Activated CD8-positive, alpha-beta memory T cell treated with anti-CD3 and anti-CD28 coated beads, Interleukin-2, amount 10 ng/mL, durations not matched to agents 7 days and 5 days (primary cell): Measurements from ENCODE around the gene SPATA13. TPM values are rescaled to one million over a fixed set of nuclear protein-coding genes. Genes with fewer than 3 reads are reported as not detected.
"Not testable (repeated sequence)": the region's sequence is repeated elsewhere in the genome, so short reads cannot be mapped to it uniquely, and the experiment has no call there.

Experiments used
- ATAC-seq: fragments of 150-1000 bp; cut with Tn5 transposase; one replicate; pipeline ENCODE4 v1.10.0; 2021; ENCODE audit warnings: moderate library complexity
- CTCF ChIA-PET: fragments of 350-600 bp; sonication (Branson Sonifier 250); formaldehyde crosslinking; loops from one replicate; lab custom pipeline; 2021; ENCODE audit warnings: antibody characterized with exemption; lab: Charles Lee
- DNase-seq: peaks from one replicate; pipeline ENCODE4 v3.0.0-alpha.2; 2020
- H3K27ac Mint-ChIP-seq: one replicate; pipeline ENCODE4 v1.8.0; 2021; ENCODE audit warnings: mild to moderate bottlenecking, mixed read lengths
- H3K27me3 Mint-ChIP-seq: one replicate; pipeline ENCODE4 v1.8.0; 2021; ENCODE audit warnings: mixed read lengths
- H3K36me3 Mint-ChIP-seq: one replicate; pipeline ENCODE4 v1.8.0; 2021; ENCODE audit warnings: mild to moderate bottlenecking, mixed read lengths
- H3K4me1 Mint-ChIP-seq: one replicate; pipeline ENCODE4 v1.8.0; 2021; ENCODE audit warnings: mixed read lengths
- H3K4me3 Mint-ChIP-seq: one replicate; pipeline ENCODE4 v1.8.0; 2021; ENCODE audit warnings: mild to moderate bottlenecking, moderate library complexity, mixed read lengths
- H3K9me3 Mint-ChIP-seq: one replicate; pipeline ENCODE4 v1.8.0; 2022; ENCODE audit warnings: low read depth, mixed read lengths
- total RNA-seq, 2 experiments: library from RNA; stranded (reverse); gene quantifications; one replicate each; pipeline ENCODE4 v1.2.3, GENCODE V29; 2021

SPATA13 gene
- total RNA-seq, 2 experiments from 2014 or later = 51.0 to 57.8 TPM

DNA sequence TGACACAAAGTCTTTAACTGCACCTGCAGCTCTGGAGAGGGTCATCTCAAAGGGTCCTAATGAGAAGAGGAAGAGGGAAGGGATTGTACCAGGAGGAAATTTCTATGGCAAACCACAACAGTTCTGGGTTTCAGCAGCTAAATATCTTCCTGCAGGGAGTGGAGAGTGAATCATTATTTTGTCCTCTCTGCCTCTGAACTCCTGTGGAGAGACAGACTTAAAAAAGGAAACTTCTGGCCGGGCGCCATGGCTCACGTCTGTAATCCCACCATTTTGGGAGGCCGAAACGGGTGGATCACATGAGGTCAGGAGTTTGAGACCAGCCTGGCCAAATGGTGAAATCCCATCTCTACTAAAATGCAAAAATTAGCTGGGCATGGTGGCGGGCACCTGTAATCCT is 132.0 kb downstream of the SPATA13 start:
- ATAC-seq (no peak), DNase-seq (no peak)
- peaks cover 71% of the 10 kb centered on the region for H3K36me3 Mint-ChIP-seq
- no peaks in the 10 kb centered on the region for H3K27me3 Mint-ChIP-seq
- no peaks in the 10 kb centered on the region for H3K4me1 Mint-ChIP-seq
- no peak overlapping the region for H3K27ac Mint-ChIP-seq
- no peaks in the 10 kb centered on the region for H3K9me3 Mint-ChIP-seq
- no peak overlapping the region for H3K4me3 Mint-ChIP-seq
- CTCF ChIA-PET = no interaction called here

DNA sequence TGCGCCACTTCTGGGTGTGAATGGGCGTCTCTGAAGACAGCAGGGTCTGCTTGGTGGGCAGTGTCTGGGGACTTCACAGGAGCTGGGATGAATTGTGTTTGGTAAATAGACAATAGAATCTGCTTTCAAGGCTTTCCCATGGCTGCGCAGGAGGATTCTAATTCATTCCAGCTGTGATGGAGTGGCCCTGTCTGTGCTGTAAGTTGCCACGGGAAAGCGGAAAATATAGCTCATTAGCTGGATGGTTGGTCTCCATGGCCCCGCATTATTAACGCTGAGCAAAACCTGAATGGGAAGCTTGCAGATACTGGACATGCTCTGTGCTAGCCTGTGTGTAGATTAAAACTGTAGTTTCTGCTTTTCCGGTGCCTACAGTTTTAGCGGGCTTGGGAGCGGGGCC is 133.2 kb downstream of the SPATA13 start:
- CTCF ChIA-PET = no interaction called here
- Mint-ChIP-seq H3K27ac (no peak overlapping the region), H3K27me3 (no peaks in the 10 kb centered on the region), H3K9me3 (no peaks in the 10 kb centered on the region), H3K4me1 (no peaks in the 10 kb centered on the region), H3K4me3 (no peak overlapping the region), H3K36me3 (peaks cover 70% of the 10 kb centered on the region)
- DNase-seq (no peak), ATAC-seq (no peak)

DNA sequence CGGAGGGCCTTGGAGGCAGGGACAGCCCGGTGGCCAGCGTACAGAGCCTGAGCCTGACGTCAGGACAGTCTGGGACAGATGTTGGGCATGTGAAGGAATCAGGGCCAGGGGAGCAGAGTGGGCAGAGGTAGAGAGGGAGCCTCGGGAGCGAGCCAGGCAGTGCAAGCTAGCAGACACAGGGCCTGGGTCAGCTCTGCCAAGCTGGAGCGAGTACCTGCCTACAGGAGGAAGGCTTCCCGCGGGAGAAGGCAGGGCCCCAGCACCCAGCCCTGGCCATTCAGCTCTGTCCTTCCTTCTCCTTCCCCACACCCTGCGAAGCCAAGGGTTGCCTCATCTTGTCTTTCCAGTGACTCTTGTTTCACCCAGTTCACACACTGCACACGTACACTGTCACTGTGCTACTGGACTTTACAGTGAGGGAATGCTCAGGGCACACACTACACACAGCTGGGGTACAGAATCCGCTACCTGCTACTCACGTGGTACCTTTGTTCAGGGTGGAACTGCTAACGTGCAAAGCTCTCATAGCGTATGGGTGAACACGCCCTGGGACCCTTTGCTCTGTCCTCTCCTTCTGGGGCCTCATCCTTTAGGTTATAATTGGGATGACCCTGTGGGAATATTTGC is 139.1 kb downstream of the SPATA13 start:
- Mint-ChIP-seq H3K4me1 (no peaks in the 10 kb centered on the region), H3K27ac (no peak overlapping the region), H3K27me3 (no peaks in the 10 kb centered on the region), H3K4me3 (no peak overlapping the region), H3K36me3 (peaks cover 59% of the 10 kb centered on the region), H3K9me3 (no peaks in the 10 kb centered on the region)
- DNase-seq (no peak), ATAC-seq (no peak)
- CTCF ChIA-PET = no interaction called here

DNA sequence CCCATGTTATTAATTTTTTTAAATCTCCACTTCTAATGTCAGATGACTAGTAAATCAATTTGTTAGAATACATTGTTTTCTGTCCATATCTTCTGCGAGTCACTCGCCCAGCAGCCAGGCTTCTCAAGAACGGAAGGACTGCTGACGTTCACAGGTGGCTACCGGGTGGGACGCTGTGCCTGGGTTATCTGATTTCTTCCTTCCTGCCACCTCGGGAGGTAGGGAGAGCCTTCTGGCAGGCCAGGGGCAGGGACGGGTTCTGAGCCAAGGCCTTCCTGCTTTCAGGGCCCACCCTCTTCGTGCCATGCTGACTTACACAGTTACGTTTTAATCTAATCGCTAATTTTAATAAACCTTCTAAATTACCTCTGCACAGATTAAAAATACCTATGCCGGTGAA is 140.9 kb downstream of the SPATA13 start:
- Mint-ChIP-seq H3K27ac (no peak overlapping the region), H3K9me3 (no peaks in the 10 kb centered on the region), H3K27me3 (no peaks in the 10 kb centered on the region), H3K4me3 (no peak overlapping the region), H3K36me3 (peaks cover 55% of the 10 kb centered on the region), H3K4me1 (no peaks in the 10 kb centered on the region)
- DNase-seq = no peak
- CTCF ChIA-PET = interaction anchor here (1.0 kb wide), 1 partner anchor 13 kb away, joined by 4 read pairs; no protein-coding TSS in a partner anchor
- no peak for ATAC-seq

DNA sequence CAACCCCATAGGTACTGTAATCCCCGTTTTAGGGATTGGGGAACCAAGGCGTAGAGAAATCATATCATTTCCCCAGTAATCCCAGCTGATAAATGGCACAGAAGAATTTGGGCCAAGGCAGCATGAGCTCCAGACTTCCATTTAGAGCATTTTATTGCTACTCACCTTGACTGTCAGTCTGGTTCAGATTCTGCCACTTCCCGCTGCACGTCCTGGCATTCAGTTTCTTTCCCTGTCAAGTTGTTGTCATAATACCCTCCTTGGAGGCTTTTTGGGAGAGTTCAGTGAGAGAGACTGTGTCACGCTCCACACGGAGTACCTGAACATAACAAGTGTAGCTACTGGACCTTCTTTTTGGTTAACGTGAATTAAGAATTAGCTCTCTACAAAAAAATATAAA is 141.4 kb downstream of the SPATA13 start:
- no peak for ATAC-seq
- CTCF ChIA-PET = interaction anchor here (1.0 kb wide), 1 partner anchor 12 kb away, joined by 4 read pairs; no protein-coding TSS in a partner anchor
- no peaks in the 10 kb centered on the region for H3K27me3 Mint-ChIP-seq
- no peak overlapping the region for H3K27ac Mint-ChIP-seq
- no peaks in the 10 kb centered on the region for H3K4me1 Mint-ChIP-seq
- H3K9me3 Mint-ChIP-seq = no peaks in the 10 kb centered on the region
- H3K4me3 Mint-ChIP-seq = no peak overlapping the region
- DNase-seq = no peak
- peaks cover 51% of the 10 kb centered on the region for H3K36me3 Mint-ChIP-seq

DNA sequence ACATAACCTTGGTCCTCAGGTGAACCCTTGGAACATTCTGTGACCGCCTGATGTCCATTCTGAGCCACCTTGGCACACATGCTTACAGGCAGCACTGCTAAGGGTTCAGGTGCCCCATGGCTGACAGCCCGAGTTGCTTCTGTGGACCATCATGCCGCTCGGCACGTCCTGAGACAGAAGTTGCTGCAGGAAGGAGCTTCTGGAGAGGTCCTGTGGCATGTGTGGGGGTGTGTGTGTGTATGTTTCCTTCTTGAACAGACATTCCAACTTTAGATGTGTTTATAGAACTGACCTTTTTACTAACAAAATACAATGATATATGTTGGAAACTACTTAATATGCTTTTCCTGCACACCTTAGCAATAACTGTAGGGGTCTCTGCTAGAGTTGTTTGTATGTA is 144.1 kb downstream of the SPATA13 start:
- Mint-ChIP-seq H3K4me3 (no peak overlapping the region), H3K36me3 (peaks cover 31% of the 10 kb centered on the region)
- no peak for ATAC-seq

DNA sequence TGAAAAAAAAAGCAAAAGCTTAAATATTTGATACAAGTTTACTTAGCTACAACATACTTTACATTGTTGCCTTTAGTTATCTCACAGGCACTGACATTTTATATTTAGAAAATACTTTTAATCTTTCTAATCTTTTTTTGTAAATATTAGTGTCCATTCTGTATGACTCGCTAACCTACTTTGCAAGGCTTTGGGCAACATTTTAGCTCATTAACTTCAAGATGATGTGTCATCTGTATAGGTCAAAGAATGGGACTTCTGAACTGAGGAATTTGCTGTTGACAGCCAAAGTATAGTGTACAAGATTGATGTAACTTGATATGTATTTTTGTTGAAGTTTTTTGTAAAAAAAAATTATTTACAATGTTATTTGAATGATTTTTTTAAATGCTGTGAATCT is 146.1 kb downstream of the SPATA13 start:
- DNase-seq = no peak
- Mint-ChIP-seq H3K36me3 (peaks cover 19% of the 10 kb centered on the region), H3K9me3 (no peaks in the 10 kb centered on the region), H3K27ac (no peak overlapping the region), H3K4me3 (no peak overlapping the region), H3K4me1 (no peaks in the 10 kb centered on the region), H3K27me3 (no peaks in the 10 kb centered on the region)
- CTCF ChIA-PET = interaction anchor here (1.1 to 1.5 kb wide), 2 partner anchors 8 to 78 kb away, joined by 3 read pairs; no protein-coding TSS in a partner anchor
- ATAC-seq = no peak

More for the DNA sequence above, 144.1 kb downstream of the SPATA13 start:
- CTCF ChIA-PET = no interaction called here
- Mint-ChIP-seq H3K27ac (no peak overlapping the region), H3K4me1 (no peaks in the 10 kb centered on the region), H3K9me3 (no peaks in the 10 kb centered on the region), H3K27me3 (no peaks in the 10 kb centered on the region)
- no peak for DNase-seq

DNA sequence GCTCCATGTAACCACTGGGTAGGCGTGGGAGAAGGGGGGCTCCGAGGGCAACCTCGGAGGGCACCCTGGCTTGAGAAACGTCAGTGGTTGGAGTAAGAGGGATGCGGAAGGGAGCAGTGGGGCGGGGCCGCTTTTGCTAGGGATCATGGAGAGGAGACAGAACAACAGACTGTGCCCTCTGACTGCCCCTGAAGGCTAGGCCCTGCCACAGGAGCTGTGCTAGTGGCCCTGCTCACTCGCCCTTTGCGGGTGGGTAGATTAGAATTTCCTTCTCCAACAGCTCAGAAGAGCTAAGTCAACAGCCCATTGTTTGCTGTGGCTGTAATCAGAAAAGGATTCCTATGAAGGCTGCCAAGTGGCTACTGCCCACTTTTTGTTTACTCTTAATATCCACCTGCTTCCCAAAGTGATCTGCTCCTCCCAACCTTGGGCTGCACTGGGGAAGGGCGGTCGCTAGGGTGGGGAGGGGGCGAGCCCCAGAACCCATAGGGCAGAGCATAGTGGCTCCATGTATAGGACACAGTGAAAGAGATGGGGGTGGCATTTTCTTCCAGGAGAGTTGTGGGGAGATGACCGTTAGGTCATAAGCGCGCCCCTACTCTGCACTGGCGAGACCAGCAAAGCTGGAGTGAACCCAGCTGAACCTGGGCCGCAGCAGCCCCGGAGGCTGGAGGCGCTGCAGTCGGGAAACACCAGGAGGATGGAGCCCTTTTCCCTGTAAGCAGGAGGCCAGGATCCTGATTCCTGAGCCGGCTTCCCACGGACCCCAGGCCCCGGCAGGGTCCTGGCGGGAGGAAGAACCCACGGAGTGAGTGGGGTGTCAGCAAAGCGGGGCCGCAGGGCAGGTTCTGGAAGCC is 146.9 kb downstream of the SPATA13 start:
- no peaks in the 10 kb centered on the region for H3K27me3 Mint-ChIP-seq
- CTCF ChIA-PET = interaction anchor here (1.5 kb wide), 1 partner anchor 7 kb away, joined by 3 read pairs; no protein-coding TSS in a partner anchor
- peaks cover 14% of the 10 kb centered on the region for H3K36me3 Mint-ChIP-seq
- H3K9me3 Mint-ChIP-seq = no peaks in the 10 kb centered on the region
- DNase-seq = no peak
- H3K27ac Mint-ChIP-seq = no peak overlapping the region
- no peak for ATAC-seq
- no peaks in the 10 kb centered on the region for H3K4me1 Mint-ChIP-seq
- H3K4me3 Mint-ChIP-seq = no peak overlapping the region

DNA sequence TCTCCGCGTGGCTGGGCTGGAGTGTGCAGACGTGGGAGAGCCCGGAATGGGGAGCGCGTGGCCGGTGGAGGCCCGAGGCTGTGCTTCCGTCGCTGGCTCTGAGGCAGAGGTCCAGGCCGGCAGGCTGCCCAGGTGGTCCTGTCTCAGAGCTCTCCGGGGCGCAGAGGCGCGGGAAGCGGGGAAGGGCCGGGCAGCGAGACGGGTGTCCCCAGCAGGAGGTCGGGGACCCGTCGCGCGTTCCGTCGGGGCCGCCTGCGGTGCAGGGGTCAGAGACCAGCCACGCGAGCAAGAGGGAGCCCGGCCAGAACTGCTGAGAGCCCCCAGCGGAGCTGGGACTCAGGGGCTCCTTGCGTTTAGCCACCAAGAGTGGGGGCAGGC is 147.5 kb downstream of the SPATA13 start:
- Mint-ChIP-seq H3K4me1 (no peaks in the 10 kb centered on the region), H3K27ac (no peak overlapping the region), H3K9me3 (no peaks in the 10 kb centered on the region), H3K4me3 (no peak overlapping the region), H3K36me3 (peaks cover 9% of the 10 kb centered on the region), H3K27me3 (peaks cover 2% of the 10 kb centered on the region)
- no peak for DNase-seq
- CTCF ChIA-PET = no interaction called here
- no peak for ATAC-seq

DNA sequence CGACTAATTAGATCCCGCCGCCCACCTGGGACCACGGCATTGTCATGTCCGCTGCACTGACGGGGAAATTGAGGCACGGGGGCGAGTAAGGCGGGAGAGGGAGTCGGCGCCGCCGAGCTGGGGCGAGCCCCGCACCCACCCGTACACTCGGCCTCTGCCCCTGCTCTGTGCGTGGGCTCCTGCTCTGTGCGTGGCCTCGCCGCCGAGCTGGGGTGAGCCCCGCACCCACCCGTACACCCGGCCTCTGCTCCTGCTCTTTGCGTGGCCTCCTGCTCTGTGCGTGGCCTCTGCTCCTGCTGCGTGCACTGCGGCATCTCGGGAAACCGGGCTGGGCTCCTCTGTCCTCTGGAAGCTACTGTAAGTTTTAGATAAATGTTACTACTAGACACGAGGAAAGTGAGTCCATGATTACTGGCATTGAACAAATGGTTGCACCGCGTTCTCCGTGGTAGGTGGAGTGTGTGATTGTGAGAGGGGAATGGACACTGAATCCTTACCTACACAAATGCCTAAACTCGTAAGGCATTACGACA is 148.0 kb downstream of the SPATA13 start:
- no peak for ATAC-seq
- Mint-ChIP-seq H3K9me3 (no peaks in the 10 kb centered on the region), H3K36me3 (peaks cover 8% of the 10 kb centered on the region), H3K27ac (no peak overlapping the region), H3K27me3 (peaks cover 7% of the 10 kb centered on the region), H3K4me1 (no peaks in the 10 kb centered on the region), H3K4me3 (no peak overlapping the region)
- no peak for DNase-seq
- CTCF ChIA-PET = no interaction called here

DNA sequence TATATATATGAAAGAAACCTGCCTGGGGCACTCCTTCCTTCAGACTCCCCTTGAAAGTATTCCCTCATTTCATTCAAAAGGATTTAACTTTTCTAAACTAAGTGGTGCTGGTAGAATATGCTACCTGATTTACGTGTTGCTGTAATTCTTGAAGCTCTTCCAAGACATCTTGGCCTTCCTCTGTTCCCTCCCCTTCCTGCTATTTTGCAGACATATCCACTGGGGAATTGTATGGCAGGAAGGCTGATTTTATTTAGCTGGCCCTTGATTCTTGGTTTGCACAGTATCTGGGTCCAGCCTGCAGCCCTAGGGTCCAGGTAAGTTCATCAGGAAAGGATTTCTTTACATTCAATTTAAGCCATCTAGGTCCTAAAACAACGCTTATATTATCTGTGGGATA is 148.8 kb downstream of the SPATA13 start, which contains the start of gene C1QTNF9:
TSS of gene C1QTNF9 (plus strand) at position 281 of the 400 bp plus-strand sequence. CDS start 6,424 bp downstream, outside the sequence.
- peaks cover 11% of the 10 kb centered on the region for H3K27me3 Mint-ChIP-seq
- not testable (repeated sequence) for H3K27ac Mint-ChIP-seq

DNA sequence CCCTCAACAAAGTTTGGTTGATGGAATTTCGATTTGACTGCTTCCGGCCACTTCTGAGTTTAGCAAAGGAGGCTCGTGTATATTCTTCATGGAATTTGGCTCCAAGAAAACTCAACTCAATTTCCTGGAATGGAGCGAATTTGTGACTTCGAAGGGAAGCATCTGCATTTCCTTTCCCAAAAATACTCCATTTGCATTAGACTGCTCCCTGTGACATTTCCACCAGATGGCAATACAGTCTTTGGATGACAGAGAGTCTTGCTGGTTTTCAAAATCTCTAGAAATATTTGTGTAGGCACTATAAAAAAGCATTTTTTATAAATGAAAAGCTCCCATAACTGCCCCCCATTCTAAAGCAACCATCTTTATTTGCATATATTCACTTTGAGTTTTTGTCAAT is 152.9 kb downstream of the SPATA13 start:
- Mint-ChIP-seq H3K27ac (no peak overlapping the region), H3K36me3 (no peaks in the 10 kb centered on the region), H3K4me1 (no peaks in the 10 kb centered on the region), H3K4me3 (no peak overlapping the region), H3K27me3 (peaks cover 11% of the 10 kb centered on the region), H3K9me3 (no peaks in the 10 kb centered on the region)
- no peak for DNase-seq
- no peak for ATAC-seq
- CTCF ChIA-PET = interaction anchor here (0.9 kb wide), 1 partner anchor 12 kb away, joined by 4 read pairs; no protein-coding TSS in a partner anchor

More for the DNA sequence above, 148.8 kb downstream of the SPATA13 start, which contains the start of gene C1QTNF9:
- H3K4me1 Mint-ChIP-seq, H3K9me3 Mint-ChIP-seq, H3K4me3 Mint-ChIP-seq, H3K36me3 Mint-ChIP-seq, CTCF ChIA-PET, ATAC-seq, DNase-seq: not testable (repeated sequence)

DNA sequence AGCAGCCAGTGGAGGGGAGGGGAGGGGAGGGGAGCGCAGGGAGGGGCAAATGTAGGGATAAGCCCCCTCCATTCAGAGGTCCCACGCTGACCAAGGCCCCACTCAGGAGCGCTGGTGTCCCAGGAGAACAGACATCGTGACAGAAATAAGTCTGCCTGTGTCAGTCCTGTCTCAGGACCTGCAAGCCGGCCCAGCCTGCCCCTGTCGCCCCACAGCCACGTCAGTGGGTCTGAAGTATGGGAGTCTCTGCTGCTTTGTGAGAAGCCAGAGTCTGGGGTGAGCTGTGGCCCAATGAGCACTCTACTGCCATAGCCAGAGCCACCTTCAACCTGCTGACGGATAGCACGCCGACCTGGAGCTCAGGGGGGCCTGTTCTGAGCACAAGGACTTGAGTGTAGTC is 157.3 kb downstream of the SPATA13 start:
- H3K27me3 Mint-ChIP-seq = peaks cover 13% of the 10 kb centered on the region
- CTCF ChIA-PET, H3K36me3 Mint-ChIP-seq, H3K4me1 Mint-ChIP-seq, H3K27ac Mint-ChIP-seq, ATAC-seq, DNase-seq, H3K4me3 Mint-ChIP-seq, H3K9me3 Mint-ChIP-seq: not testable (repeated sequence)
